ENCODE measurements around the gene ZBTB40. TPM values are rescaled to one million over a fixed set of nuclear protein-coding genes. Genes with fewer than 3 reads are reported as not detected.

ZBTB40 gene
- total and polyA plus RNA-seq, 9 of the 15 experiments (the other 6 are each of a cell fraction or from before 2014, with no cell fraction given) = 2.6 to 26.0 (median 18.8) TPM

GRCh38 chr1:22447621-22448111 lies 4.0 kb upstream of the ZBTB40 start (continued):
- TF ChIP-seq BCL6 (CRISPR knock-in tag; IDR thresholded peaks at IDR 0.05) (no peak), REST (IDR thresholded peaks at IDR 0.05; ENCODE audit: borderline replicate concordance) (no peak), REST (CRISPR knock-in tag; IDR thresholded peaks at IDR 0.05; ENCODE audit: low read depth) (no peak), BRF2 (IDR thresholded peaks at IDR 0.05; ENCODE audit: borderline replicate concordance, insufficient read depth, insufficient read length) (no peak), GATAD2A (IDR thresholded peaks at IDR 0.05) (no peak), ADNP (tag; IDR thresholded peaks at IDR 0.05) (no peak), ID3 (CRISPR knock-in tag; IDR thresholded peaks at IDR 0.05) (no peak), ID3 (tag; IDR thresholded peaks at IDR 0.05) (0 out of 2 replicates have a peak, but pooled peaks have one; percentile 52), ARID1B (IDR thresholded peaks at IDR 0.05) (peak; percentile 46; the same call in 1 of the 2 replicates), MEIS2 (IDR thresholded peaks at IDR 0.05; ENCODE audit: partially characterized antibody) (peak; percentile 26), ZMIZ1 (IDR thresholded peaks at IDR 0.05; ENCODE audit: low read depth in 2 of 2, low read length in 2 of 2) (no peak), BMI1 (IDR thresholded peaks at IDR 0.05; ENCODE audit: low read length) (no peak), ZBTB8A (IDR thresholded peaks at IDR 0.05; ENCODE audit: partially characterized antibody) (no peak), ZNF263 (CRISPR knock-in tag; IDR thresholded peaks at IDR 0.05; ENCODE audit: borderline replicate concordance) (peak; percentile 56; the same call in 1 of the 2 replicates), SNAPC5 (CRISPR knock-in tag; IDR thresholded peaks at IDR 0.05) (no peak), CBFA2T3 (IDR thresholded peaks at IDR 0.05) (peak; percentile 72), HDAC2 (IDR thresholded peaks at IDR 0.05) (no peak)

All from K562 (cell line).